Activated gamma-delta T cell treated with anti-CD3 and anti-CD28 coated beads, Interleukin-2, amount 50 U/mL, for 16 hours (primary cell): ENCODE data around the gene LUC7L3.
"Not testable (repeated sequence)": the region's sequence is repeated elsewhere in the genome, so short reads cannot be mapped to it uniquely, and the experiment has no call there.

ENCODE experiments used
- DNase-seq: peaks from one replicate; pipeline ENCODE4 v3.0.0-alpha.2; 2020; ENCODE audit warnings: low read depth

LUC7L3 gene

DNA sequence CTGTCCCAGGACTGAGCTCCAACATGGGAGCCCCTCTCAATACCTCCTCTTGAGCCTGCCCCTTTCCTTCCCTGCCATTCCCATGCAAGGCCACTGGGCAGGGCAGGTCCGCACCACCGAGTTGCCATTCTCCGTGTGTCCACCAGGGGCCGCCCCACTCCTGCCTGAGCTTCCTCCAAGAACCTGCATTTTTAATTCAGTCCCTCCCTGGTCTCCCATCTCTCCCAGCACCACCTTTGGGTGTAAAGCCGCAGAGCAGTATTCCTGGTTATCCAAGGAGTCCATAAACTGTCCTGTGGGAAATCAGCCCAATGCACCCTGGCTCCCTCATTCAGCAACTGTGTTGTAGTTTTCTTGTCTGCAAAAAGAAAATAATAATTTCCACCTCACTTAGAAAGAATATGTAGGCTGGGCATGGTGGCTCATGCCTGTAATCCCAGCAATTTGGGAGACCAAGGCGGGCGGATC lies 63.8 kb downstream of the LUC7L3 start:
- DNase-seq, result peak; percentile 67

DNA sequence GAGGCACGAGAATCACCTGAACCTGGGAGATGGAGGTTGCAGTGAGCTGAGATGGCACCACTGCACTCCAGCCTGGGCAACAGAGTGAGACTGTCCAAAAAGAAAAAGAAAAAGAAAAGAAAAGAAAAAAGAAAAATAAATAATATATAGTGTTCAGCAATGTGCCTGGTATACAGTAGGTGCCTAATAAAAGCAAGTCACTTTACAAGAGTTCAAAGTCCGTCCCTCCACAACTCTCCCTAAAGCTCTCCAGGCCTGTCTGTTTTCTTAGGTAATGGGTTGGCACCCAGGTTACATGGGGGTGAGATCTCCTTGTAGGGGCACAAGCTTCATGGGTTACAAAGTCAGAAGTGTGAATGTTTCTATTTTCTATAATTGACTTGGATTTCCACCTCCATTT lies 64.5 kb downstream of the LUC7L3 start:
- no peak for DNase-seq

DNA sequence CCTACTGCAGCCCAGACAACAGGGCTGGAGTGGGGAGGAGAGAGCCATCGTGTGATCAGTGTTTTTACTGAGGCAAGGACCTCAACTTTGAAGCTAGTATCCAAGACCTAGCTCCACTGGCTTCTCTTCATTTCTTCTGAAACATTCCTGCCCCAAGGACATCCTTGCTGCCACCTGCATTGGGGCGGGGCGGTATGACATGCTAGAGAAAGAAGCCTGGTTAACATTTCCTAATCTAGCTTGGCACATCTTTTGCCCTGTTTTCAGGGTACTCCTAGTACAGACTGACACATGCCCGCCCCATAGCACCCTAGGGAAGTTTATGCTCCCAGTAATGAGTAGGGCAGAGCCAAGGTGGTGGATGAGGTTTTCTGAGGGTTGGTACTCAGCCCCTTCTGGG lies 65.7 kb downstream of the LUC7L3 start:
- no peak for DNase-seq

DNA sequence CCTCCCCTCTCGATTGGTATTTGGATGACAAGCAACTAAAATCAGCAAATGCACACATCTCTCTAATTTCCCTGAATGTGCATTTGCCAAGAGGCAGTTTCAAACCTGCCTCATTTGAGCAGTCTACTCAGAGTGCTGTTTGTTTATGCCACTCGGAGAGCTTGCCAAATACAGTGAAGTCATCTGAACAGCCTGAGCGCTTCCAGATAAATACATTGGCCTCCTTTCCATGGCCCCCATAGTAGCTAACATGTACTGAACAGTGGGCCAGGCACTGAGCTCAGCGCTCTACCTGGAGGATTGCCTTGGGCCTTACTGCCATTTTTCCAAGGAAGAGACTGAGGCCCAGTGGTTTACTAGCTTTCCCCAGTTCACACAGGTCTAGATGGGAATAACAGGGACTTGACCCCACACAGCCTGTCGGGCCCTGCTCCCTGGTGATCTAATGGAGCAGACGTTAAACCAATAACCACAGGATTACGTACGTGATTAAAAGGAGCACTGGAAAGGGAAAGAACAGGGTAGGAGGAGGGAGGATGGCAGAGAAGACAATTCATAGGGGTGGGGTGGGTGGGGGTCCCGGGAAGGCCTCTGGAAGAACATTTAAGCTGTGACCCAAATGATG lies 66.7 kb downstream of the LUC7L3 start:
- DNase-seq, result no peak

DNA sequence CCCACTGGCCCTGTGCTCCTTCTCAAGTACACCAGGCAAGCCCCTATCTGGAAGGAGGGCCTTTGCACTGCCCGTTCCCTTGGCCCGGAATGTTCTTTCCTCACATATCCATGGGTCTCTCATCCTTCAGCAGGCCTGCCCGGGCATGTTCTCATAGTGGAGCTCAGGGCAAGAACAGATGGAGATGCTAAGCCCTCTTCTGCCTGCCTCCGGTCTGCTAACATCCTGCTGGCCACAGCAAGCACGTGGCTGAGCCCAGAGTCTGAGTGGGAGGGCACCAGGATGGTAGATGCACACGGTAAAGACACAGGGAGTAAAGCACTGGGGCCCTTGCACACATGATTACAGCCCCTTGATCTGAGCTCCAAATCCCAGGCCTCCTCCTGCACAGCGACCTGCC lies 67.7 kb downstream of the LUC7L3 start:
- DNase-seq, result no peak

DNA sequence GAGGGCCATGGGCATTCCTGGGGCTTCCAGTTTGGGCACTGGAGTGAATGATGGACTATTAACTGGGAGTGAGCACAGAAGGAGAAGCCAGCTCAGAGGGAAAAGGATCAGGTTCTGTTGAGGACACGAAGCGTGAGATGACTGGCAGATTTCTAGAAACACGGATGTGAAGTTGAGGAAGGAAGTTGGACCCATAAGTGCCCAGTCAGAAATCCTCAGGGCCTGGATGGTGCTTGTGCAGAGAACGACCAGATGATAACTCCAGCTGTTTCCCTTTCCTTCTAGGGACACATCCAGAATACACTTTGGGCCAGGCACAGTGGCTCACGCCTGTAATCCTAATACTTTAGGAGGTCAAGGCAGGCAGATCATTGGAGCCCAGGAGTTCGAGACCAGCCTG lies 71.2 kb downstream of the LUC7L3 start:
- DNase-seq, result no peak

DNA sequence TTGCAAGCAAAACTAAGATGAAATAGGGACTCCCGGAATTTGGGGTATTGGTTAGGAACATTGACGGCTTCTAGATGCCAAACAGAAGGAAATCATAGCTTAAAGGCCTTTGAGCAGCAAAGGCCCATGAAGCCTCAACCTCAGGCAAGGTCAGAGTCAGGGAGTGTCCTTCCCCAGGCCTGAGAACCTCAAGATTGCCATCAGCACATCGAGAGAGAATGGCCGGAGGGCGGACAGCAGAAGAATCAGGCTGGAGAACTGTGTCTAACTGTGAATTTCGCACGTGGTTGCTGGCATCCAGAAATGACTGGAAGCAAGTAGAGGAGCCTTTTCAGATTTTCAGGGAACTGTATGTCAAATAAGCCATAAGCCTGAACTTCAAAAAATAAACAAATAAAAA lies 72.7 kb downstream of the LUC7L3 start:
- no peak for DNase-seq

DNA sequence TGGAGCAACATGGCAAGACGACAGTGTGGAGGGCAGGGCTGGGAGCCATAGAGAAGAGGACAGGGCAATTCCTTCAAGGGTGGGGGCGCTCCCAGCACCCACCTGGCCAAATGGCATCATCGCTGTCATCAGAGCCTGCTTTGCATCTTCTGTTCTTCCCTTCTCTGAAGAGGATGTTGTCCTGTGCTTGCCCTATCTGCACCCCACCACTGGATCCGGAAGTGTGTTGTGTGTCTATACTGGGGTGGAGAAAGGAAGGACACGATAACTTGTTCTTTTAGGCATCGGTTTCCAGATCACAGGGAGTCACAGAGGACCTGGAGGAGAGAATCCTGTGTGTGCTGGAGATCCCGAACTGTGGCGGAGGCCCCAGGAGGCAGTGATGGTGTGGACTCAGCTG lies 73.6 kb downstream of the LUC7L3 start:
- DNase-seq, result no peak

DNA sequence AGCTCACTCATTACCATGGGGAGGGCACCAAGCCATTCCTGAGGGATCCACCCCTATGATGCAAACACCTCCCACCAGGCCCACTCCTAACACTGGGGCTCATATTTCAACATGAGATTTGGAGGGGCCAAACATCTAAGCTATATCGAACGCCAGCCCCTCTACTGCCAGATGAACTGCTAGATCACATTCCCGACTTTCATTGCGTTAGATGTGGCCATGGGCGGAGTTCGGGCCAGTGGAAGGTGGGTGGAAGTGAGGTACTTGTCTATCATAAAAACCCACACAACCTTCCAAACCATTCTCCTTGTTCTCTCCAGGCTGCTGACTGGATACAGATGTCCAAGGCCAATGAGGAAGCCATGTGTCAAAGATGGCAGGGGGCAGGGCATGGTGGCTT lies 75.0 kb downstream of the LUC7L3 start:
- DNase-seq, result no peak

DNA sequence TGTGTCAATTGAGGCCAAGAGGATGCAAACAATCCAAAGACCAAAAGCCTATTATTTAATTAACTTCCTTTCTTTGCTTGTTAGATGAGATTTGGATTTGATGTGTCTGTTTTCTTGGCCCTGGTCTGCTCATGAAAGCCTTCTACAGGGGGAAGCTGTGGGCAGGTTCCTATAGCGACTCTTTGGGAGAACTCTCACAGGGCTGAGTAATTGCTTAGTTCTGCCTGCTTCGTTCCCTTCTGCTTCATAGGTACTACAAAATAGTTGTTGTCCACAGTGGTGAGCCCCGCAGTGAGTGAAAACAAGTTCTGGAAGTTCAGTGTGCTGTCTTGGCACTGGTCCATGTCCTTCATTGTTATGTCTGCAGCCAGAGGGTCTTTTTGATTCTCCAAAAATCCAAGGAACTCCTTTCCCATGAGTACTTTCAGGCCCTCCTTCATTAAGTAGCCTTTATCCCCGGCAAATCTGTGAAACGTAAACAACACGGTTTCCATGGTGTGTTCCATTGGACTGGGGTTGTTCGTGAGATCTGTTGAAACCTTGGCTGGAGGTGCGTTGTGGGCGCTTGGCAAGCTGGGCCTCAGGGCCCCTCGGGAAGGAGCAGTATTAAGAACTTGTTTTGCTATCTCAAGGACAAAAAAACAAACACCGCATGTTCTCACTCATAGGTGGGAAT lies 77.9 kb downstream of the LUC7L3 start:
- no peak for DNase-seq

DNA sequence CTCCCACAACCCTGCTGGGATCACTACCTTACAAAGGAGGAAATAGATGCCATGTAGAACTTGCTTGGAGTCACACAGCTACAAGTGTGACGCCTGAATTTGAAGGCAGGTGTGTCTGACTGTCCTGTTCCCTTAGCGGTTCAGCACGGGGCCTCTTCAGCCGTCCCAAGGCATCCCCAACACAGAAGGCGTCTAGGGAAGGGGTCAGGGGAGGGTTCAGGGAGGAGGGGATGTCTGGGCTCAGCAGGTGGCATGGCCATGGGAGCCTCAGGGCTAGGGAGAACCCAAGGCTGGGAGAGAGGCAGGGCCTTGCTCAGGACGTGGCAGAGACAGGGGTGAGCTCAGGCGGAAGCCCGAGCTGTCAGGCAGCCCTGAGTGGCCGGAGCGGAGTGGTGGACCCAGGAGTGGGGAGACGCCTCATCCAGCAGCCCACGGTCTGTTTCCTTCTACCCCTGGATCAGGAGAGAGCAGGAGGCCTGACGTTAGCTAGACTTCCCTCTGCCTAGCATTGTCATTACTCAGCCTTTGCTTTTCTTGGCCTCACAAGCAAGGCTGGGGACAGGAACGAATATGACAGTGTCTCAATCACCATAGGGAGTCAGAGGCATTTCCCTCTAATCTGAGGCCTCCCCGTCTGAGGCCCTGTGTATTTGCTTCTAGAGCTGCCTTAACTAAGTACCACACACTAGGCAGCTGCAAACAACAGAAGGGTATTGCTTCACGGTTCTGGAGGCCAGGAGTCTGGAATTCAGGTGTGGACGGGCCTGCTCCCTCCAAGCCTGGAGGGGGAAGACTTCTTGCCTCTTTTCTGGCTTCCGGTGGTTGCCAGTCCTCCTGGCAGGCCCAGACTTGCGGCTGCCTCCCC lies 79.3 kb downstream of the LUC7L3 start:
- no peak for DNase-seq

DNA sequence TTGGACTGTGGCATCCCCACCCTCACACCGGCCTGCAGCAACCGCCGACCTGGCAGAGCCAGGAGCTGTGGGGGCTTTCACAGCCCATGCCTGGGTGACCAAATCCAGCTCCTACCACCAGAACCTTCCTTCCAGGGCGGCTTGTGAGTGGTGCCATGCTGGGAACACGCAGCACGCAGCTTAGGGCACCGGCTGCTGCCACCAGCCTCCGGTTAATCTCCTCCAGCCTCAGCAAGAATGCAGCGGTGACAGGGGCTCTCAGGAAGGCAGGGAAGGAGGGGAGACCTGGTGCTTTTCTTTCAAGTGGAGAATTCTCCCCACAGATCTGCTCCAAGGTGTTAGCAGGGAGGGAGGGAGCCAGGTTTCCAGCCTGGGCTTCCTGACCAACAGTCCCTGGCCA lies 80.2 kb downstream of the LUC7L3 start:
- DNase-seq, result no peak

DNA sequence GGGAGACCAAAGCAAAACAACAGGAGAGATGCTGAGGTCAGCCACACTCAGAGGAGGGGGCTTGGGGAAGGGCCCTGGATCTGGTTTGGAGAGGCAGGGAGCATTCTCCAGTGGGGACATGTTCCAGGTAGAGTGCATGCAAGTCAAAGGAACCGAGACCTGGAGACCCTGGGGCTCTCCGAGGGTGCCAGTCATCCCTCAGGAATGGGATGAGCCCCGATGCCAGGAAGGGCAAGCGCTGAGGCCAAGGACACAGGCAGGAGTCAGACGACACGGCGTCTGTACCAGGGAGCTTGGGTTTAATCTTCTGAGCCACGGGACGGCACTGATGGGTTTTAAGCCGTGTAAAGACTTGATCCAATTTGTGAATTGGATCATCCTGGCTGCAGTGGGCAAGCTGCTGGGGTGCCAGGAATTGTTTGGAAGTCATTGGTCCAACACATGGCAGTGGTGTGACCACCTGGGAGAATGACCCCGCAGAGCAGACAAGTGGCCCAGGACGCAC lies 80.8 kb downstream of the LUC7L3 start:
- no peak for DNase-seq

DNA sequence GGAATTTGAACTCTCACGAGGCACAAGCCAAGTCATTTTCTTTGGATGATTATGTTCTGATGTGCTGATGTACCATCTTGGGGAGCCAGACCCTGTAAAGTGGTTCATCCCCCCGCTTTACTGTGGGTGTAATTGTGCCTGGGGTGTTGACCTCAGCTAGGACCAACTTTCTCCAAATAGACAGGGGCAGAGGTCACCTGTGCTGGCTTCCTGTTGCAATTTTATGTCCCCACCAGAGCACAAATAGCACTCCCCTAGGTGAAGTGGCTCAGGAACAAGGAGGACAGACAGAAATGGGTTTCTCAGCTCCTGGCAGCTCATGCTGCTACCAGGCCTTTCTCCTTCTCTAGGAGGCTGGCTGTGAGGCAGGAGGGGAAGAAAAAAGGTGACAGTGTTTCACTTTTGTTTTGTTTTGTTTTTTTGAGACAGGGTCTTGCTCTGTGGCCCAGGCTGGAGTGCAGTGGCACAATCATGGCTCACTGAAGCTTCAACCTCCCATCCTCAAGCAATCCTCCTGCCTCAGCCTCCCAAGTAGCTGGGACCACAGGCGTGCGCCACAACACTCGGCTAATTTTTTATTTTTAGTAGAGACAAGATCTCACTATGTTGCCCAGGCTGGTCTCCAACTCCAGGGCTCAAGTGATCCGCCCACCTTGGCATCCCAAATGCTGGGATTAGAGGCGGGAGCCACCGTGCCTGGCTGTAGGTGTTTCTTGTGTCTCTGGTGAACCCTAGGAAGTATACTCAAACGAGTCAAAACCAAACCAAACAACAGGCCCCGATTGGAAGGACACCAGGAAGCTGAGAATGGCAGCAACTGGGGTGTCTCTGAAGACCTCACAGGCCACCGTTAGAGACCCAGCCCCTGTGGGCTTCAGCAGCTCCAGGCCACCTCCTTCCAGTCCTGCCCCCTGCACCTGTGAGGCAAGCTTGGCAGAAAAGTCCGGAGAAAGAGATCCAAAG lies 83.5 kb downstream of the LUC7L3 start:
- no peak for DNase-seq

DNA sequence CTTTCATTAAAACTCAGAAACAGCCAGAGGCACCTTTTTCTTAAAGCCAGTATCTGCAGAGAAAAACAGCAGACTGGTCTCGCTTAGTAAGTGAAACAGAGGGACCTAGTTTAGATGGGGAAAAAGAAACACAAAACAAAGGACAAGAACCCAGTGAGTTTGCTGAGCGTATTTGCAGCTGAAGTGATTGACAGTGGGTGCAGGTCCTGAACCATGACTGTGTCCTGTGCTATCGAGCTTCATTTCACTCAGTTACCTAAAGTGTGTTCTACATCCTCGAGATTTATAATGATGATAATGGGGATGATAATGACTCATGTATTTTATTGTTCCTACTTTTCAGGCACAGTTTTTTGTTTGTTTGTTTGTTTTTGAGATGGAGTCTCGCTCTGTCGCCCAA lies 84.3 kb downstream of the LUC7L3 start:
- DNase-seq, result no peak

DNA sequence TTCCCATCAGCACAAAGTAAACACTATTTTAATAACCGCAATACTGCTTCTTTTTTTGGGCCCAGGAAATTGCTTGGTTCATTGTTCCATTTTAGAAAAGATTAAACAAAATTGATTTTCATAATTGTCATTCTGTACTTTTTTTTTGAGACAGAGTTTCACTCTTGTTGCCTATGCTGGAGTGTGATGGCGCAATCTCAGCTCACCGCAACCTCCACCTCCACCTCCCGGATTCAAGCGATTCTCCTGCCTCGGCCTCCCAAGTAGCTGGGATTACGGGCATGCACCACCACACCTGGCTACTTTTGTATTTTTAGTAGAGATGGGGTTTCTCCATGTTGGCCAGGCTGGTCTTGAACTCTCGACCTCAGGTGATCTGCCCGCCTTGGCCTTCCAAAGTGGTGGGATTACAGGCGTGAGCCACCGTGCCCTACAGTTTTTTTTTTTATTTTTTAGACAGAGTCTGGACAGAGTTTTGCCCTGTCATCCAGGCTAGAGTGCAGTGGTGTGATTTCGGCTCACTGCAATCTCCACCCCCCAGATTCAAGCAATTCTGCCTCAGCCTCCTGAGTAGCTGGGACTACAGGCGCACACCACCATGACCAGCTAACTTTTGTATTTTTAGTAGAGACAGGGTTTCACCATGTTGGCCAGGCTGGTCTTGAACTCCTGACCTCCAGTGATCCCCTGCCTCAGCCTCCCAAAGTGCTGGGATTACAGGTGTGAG lies 85.5 kb downstream of the LUC7L3 start:
- not testable (repeated sequence) for DNase-seq

DNA sequence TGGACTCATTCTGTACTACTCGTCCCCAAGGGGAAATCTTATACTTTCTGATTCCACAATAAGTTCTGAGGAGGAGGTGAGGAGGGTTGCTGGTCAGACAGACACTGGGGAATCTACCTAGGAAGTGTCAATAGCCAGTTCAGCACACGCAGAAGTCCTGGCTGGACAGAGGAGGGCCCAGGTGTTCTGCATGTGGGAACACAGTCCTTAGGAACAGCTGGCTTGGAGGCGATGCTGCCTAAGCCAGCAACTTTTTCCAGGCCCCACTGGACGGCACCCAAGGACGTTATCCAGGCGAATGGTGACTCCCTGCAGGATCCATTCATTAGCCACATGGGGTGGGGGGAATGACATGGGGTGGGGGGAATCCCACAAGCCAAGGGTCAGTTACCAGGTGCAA lies 86.1 kb downstream of the LUC7L3 start:
- DNase-seq, result no peak
